Fibroblast of villous mesenchyme (primary cell): ENCODE data around the gene SRD5A3. TPM values are rescaled to one million over a fixed set of nuclear protein-coding genes. Genes with fewer than 3 reads are reported as not detected.

Source experiments
- DNase-seq: peaks from one replicate; pipeline ENCODE4 v3.0.0-alpha.2; 2010; ENCODE audit warnings: low read depth
- H3K4me3 ChIP-seq: 2 replicates; pipeline ENCODE4 v1.5.1; 2011; ENCODE audit warnings: low read depth, mild to moderate bottlenecking, low read length
- CTCF ChIP-seq: IDR thresholded peaks from 2 replicates; pipeline ENCODE4 v1.5.1; 2012; ENCODE audit warnings: low read depth, mild to moderate bottlenecking, low read length; ENCODE audit not compliant: insufficient read depth
- total RNA-seq: library from RNA; depleted of rRNA; stranded (reverse); fragments of >200 nt; gene quantifications from 2 replicates; pipeline ENCODE4 v1.2.3, GENCODE V29; 2012

The SRD5A3 gene
- total RNA-seq, 1 donor: 8.6 TPM

- no peak for TF ChIP-seq CTCF
- DNase-seq: no peak
Measured at GRCh38 chr4:55363691-55364351, 17.8 kb downstream of the SRD5A3 start.

DNA sequence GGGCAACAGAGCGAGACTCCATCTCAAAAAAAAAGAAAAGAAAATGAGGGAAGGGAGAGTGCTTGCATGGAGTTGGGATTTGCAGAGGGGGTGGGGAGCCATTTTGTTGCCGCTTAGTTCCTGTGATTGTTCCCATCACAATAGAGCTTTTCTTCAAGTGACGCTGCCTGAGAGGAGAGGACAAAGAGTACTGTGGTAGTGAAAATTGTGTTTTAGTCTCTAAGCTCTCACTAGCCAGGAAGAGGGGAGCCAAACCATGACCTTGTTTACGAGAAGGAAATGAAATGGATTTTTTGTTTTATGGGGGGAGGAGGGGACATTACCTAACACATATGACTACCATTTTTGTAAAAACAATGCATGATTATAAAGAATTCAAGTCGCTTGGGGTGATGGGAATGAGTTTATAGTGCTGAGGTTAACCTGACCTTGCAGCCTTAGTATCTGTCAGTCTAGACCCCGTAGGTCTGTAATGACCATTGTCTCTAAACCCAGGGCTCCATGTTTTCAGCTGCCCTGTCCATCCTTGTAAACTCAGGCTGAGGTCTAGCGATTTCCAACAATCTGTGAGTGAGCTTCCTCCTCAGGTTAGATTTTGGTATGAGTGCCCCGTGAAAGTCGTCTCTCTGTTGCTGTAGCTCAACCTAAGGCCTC lies 18.8 kb downstream of the SRD5A3 start:
- no peak for TF ChIP-seq CTCF
- DNase-seq: no peak
- H3K4me3 ChIP-seq: no peak overlapping the region

More at GRCh38 chr4:55363691-55364351, 17.8 kb downstream of the SRD5A3 start:
- H3K4me3 ChIP-seq: no peak overlapping the region

DNA sequence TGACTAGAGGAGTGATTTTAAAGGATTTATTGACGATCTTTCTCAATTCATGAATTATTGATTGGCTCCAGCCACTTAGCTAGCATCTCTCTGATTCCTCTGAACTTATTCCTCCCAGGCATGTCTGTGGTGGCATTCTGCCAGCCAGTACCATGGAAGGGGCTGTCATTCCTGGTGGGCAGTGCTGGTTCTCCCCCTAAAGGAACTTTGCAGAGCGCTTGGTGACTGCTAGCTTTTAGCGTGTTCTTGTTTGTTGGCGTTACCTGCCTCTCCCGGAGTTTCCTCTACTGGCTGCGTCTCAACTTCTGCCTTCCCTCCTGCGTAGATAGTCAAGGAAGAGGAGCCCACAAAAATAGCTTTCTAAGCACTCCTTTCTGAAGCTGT lies 19.3 kb downstream of the SRD5A3 start:
- no peak overlapping the region for H3K4me3 ChIP-seq
- no peak for DNase-seq
- no peak for TF ChIP-seq CTCF

DNA sequence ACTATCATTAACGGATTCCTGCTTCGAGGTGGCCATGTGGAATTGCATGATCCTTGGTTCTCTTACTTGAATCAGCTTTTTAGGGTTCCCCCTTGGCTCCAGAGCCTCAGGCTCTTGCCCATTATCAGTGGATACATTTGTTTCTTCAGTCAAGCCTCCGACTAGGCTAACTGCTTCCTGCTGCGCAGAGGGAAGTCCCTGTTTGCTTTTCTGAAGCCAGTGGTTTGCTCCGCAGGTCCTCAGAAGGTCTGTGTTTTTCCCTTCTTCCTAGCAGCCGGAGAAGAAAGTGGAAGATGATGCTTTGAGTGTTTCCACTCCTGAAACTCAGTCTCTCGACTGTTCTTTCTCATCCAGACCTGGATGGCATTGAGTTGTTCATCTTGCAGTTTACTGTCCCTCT lies 20.6 kb downstream of the SRD5A3 start:
- DNase-seq: no peak
- H3K4me3 ChIP-seq: no peak overlapping the region
- TF ChIP-seq CTCF: no peak

- no peak for DNase-seq
- no peak overlapping the region for H3K4me3 ChIP-seq
- TF ChIP-seq CTCF: no peak
Measured at GRCh38 chr4:55367084-55367722, 21.2 kb downstream of the SRD5A3 start.

DNA sequence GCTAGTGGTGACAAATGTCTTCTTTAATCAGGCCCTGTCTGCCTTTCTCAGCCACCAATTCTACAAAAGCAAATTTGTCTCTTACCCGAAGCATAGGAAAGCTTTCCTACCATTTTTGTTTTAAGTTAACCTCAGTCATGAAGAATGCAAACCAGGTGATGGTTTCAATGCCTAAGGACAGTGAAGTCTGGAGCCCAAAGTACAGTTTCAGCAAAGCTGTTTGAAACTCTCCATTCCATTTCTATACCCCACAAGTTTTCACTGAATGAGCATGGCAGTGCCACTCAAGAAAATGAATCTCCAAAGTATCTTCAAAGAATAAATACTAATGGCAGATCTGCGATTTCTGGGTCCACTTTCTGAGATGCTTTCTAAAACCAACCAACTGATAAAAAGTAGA lies 23.9 kb downstream of the SRD5A3 start:
- H3K4me3 ChIP-seq: no peak overlapping the region
- DNase-seq: no peak
- no peak for TF ChIP-seq CTCF
